DND-41 (cell line): ENCODE results near the gene UBXN4.

Experiments used
- EZH2 ChIP-seq: IDR thresholded peaks from 3 replicates; pipeline ENCODE4 v1.6.1; 2012; ENCODE audit warnings: borderline replicate concordance, low read depth, mild to moderate bottlenecking, moderate library complexity, low read length, inconsistent platforms; ENCODE audit not compliant: severe bottlenecking
- TF ChIP-seq, protein P1 (sequence below): IDR thresholded peaks from 2 replicates; pipeline ENCODE4 v1.5.1; 2012; ENCODE audit warnings: borderline replicate concordance, low read length, moderate library complexity, mild to moderate bottlenecking; ENCODE audit not compliant: poor library complexity, severe bottlenecking; ENCODE audit errors: extremely low read depth

GRCh38 chr2:135825131-135825530 is 83.5 kb downstream of the UBXN4 start:
- TF ChIP-seq, protein P1, sequence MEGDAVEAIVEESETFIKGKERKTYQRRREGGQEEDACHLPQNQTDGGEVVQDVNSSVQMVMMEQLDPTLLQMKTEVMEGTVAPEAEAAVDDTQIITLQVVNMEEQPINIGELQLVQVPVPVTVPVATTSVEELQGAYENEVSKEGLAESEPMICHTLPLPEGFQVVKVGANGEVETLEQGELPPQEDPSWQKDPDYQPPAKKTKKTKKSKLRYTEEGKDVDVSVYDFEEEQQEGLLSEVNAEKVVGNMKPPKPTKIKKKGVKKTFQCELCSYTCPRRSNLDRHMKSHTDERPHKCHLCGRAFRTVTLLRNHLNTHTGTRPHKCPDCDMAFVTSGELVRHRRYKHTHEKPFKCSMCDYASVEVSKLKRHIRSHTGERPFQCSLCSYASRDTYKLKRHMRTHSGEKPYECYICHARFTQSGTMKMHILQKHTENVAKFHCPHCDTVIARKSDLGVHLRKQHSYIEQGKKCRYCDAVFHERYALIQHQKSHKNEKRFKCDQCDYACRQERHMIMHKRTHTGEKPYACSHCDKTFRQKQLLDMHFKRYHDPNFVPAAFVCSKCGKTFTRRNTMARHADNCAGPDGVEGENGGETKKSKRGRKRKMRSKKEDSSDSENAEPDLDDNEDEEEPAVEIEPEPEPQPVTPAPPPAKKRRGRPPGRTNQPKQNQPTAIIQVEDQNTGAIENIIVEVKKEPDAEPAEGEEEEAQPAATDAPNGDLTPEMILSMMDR, result no peak
- TF ChIP-seq EZH2, result no peak
